ENCODE measurements around the gene MLC1.

Gene MLC1

GRCh38 chr22:50009765-50010675, 75.2 kb downstream of the MLC1 start:
- peak overlapping the region; percentile 63 for H3K4me3 ChIP-seq (ENCODE audit: low read depth, low read length)
- no peak for DNase-seq (ENCODE audit: low read depth)
- TF ChIP-seq CTCF (IDR thresholded peaks at IDR 0.05; ENCODE audit: insufficient read depth, low read depth, low read length, missing control alignments), result no peak
